Smooth muscle cell (in vitro differentiated cells): ENCODE results near the gene RIPOR3. TPM values are rescaled to one million over a fixed set of nuclear protein-coding genes. Genes with fewer than 3 reads are reported as not detected.

ENCODE experiments used
- DNase-seq: peaks from one replicate; lab custom pipeline; 2025; ENCODE audit not compliant: unreplicated experiment; lab: John Stamatoyannopoulos, UW
- H2AFZ ChIP-seq: fragments of 200-600 bp; sonication (generic); 2 replicates; pipeline ENCODE4 v1.6.0; 2016; ENCODE audit warnings: antibody characterized with exemption, low read depth, mild to moderate bottlenecking
- H3F3A ChIP-seq: fragments of 200-600 bp; sonication (generic); 2 replicates; pipeline ENCODE4 v1.6.0; 2017; ENCODE audit warnings: antibody characterized with exemption, low read depth
- H3K27ac ChIP-seq: fragments of 200-600 bp; sonication (generic); 2 replicates; pipeline ENCODE4 v1.5.1; 2016; ENCODE audit warnings: low read depth, mild to moderate bottlenecking
- H3K27me3 ChIP-seq: fragments of 200-600 bp; sonication (generic); 2 replicates; pipeline ENCODE4 v1.6.1; 2016; ENCODE audit warnings: low read depth, mild to moderate bottlenecking
- H3K36me3 ChIP-seq: fragments of 200-600 bp; sonication (generic); 2 replicates; pipeline ENCODE4 v1.5.1; 2016; ENCODE audit warnings: low read depth
- H3K4me1 ChIP-seq: fragments of 200-600 bp; sonication (generic); 2 replicates; pipeline ENCODE4 v1.5.1; 2016; ENCODE audit warnings: low read depth
- H3K4me2 ChIP-seq: fragments of 200-600 bp; sonication (generic); 2 replicates; pipeline ENCODE4 v1.6.0; 2016; ENCODE audit warnings: mild to moderate bottlenecking
- H3K4me3 ChIP-seq: fragments of 200-600 bp; sonication (generic); 2 replicates; pipeline ENCODE4 v1.5.1; 2016; ENCODE audit warnings: mild to moderate bottlenecking
- H3K79me2 ChIP-seq: fragments of 200-600 bp; sonication (generic); 2 replicates; pipeline ENCODE4 v1.6.0; 2016; ENCODE audit warnings: low read depth, mild to moderate bottlenecking
- H3K9ac ChIP-seq: fragments of 200-600 bp; sonication (generic); 2 replicates; pipeline ENCODE4 v1.6.0; 2016; ENCODE audit warnings: low read depth
- H3K9me3 ChIP-seq: fragments of 200-600 bp; sonication (generic); replicated peaks from 2 replicates; pipeline ENCODE4 v1.5.1; 2016; ENCODE audit warnings: low read depth
- H4K20me1 ChIP-seq: fragments of 200-600 bp; sonication (generic); 2 replicates; pipeline ENCODE4 v1.6.0; 2016; ENCODE audit warnings: low read depth
- WGBS: methylation state at CpG from one replicate; pipeline ENCODE4 v1.1.7; 2016; ENCODE audit warnings: low lambda C conversion rate; 5-methylcytosine and 5-hydroxymethylcytosine counted together
- polyA plus RNA-seq: library from polyadenylated mRNA; unstranded; fragments of >200 nt; fragmentation: Nextera tagmentation; extraction: Ambion mirVana; gene quantifications from 2 replicates; pipeline ENCODE4 v1.2.1, GENCODE V29; 2016
- total RNA-seq: library from RNA; depleted of rRNA; stranded (reverse); fragments of >200 nt; gene quantifications from 2 replicates; pipeline ENCODE4 v1.2.3, GENCODE V29; 2014
- TF ChIP-seq, protein P1 (sequence below): fragments of 200-600 bp; sonication (generic); IDR thresholded peaks from 2 replicates; pipeline ENCODE4 v1.5.1; 2017; ENCODE audit warnings: borderline replicate concordance, mild to moderate bottlenecking, antibody characterized with exemption; ENCODE audit not compliant: insufficient read depth, poor library complexity, severe bottlenecking

Gene RIPOR3
- total and polyA plus RNA-seq, 2 experiments from 2014 or later: 0.18 to 1.2 TPM

DNA sequence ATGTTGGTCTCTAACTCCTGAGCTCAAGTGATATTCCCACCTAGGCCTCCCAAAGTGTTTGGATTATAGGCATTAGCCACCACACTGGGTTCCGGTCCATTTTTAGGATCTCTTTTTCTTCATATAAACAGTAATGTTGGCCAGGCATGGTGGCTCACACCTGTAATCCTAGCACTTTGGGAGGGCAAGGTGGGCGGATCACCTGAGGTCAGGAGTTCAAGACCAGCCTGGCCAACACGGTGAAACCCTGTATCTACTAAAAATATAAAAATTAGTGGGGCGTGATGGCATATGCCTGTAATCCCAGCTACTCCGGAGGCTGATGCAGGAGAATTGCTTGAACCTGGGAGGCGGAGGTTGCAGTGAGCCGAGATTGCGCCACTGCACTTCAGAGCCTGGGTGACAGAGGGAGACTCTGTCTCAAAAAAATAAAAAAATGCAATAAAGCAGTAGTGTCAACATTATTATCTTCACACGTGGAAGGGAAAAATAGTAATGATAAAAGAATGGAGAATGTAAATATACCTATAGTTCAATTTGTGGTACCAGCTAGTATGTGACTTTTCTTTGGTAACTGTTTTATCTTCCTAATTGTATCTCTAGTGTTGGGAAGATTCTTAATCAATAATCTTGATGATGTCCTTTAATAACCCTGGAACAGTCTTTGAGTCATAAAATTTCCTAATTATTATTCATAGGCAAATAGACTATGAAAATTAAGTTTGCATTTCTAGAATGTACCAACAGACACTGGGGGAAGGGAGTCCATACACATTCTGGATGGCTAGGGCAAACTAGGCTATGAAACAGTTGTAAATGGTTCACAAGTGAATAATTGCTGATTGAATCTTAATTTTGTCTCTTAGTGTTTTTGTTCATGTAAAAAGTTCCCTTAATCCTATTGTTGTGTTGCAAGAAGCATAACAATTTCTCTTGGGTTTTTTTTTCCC is 43.7 kb upstream of the RIPOR3 start:
- Histone ChIP-seq H4K20me1 (no peaks in the 10 kb centered on the region), H3F3A (no peaks in the 10 kb centered on the region), H3K9ac (no peak overlapping the region), H3K36me3 (no peaks in the 10 kb centered on the region), H3K9me3 (no peaks in the 10 kb centered on the region), H3K79me2 (peaks cover 17% of the 10 kb centered on the region), H3K27me3 (peaks cover 13% of the 10 kb centered on the region), H2AFZ (no peak overlapping the region), H3K27ac (peak overlapping the region; percentile 49), H3K4me1 (peaks cover 37% of the 10 kb centered on the region), H3K4me2 (no peak overlapping the region), H3K4me3 (no peak overlapping the region)
- WGBS: 92% methylated on average over 9 of the region's 9 CpGs
- no peak for DNase-seq
- TF ChIP-seq, protein P1, sequence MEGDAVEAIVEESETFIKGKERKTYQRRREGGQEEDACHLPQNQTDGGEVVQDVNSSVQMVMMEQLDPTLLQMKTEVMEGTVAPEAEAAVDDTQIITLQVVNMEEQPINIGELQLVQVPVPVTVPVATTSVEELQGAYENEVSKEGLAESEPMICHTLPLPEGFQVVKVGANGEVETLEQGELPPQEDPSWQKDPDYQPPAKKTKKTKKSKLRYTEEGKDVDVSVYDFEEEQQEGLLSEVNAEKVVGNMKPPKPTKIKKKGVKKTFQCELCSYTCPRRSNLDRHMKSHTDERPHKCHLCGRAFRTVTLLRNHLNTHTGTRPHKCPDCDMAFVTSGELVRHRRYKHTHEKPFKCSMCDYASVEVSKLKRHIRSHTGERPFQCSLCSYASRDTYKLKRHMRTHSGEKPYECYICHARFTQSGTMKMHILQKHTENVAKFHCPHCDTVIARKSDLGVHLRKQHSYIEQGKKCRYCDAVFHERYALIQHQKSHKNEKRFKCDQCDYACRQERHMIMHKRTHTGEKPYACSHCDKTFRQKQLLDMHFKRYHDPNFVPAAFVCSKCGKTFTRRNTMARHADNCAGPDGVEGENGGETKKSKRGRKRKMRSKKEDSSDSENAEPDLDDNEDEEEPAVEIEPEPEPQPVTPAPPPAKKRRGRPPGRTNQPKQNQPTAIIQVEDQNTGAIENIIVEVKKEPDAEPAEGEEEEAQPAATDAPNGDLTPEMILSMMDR: no peak

DNA sequence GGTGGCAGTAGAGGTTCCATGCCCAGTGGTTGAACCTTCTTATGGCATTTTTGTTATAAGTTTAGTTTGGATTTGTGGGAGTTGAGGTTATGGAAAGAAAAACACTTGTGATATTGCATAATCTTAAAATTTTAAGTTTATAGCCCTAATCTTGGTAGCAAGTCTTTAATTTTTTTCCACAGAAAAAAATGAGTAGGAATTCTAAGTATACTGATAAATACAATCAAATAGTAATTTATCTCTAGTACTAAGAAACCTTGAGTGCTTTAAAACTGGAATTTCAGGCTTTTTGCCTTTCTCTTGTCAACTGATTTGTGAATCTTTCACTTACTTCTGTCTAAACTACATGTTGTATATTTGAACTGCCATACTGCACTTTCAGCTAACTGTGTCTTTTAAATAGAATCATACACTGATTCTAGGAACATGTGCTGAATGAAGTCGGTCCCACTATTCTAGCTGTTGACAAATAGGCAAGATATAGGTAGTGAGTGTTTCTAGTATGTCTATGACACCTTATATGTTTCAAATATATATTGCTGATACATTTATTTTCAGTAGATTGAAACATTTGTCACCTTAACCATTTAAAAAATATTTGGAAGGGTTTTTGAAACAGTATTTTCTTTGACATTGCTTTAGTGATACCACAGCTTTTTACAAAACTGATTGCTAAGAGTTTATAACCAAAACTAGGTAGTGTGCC is 42.5 kb upstream of the RIPOR3 start:
- H3K9ac ChIP-seq: no peak overlapping the region
- H3K36me3 ChIP-seq: no peaks in the 10 kb centered on the region
- peaks cover 13% of the 10 kb centered on the region for H3K27me3 ChIP-seq
- H3K27ac ChIP-seq: peak overlapping the region; percentile 10
- no peak for DNase-seq
- no peak overlapping the region for H2AFZ ChIP-seq
- peaks cover 32% of the 10 kb centered on the region for H3K4me1 ChIP-seq
- H3F3A ChIP-seq: no peaks in the 10 kb centered on the region
- peak overlapping the region; percentile 93 for H3K4me2 ChIP-seq
- H3K9me3 ChIP-seq: no peaks in the 10 kb centered on the region
- WGBS: 79% methylated on average over 1 of the region's 1 CpG
- H3K79me2 ChIP-seq: peaks cover 17% of the 10 kb centered on the region
- TF ChIP-seq, protein P1: no peak
- no peaks in the 10 kb centered on the region for H4K20me1 ChIP-seq
- peak overlapping the region; percentile 73 for H3K4me3 ChIP-seq

DNA sequence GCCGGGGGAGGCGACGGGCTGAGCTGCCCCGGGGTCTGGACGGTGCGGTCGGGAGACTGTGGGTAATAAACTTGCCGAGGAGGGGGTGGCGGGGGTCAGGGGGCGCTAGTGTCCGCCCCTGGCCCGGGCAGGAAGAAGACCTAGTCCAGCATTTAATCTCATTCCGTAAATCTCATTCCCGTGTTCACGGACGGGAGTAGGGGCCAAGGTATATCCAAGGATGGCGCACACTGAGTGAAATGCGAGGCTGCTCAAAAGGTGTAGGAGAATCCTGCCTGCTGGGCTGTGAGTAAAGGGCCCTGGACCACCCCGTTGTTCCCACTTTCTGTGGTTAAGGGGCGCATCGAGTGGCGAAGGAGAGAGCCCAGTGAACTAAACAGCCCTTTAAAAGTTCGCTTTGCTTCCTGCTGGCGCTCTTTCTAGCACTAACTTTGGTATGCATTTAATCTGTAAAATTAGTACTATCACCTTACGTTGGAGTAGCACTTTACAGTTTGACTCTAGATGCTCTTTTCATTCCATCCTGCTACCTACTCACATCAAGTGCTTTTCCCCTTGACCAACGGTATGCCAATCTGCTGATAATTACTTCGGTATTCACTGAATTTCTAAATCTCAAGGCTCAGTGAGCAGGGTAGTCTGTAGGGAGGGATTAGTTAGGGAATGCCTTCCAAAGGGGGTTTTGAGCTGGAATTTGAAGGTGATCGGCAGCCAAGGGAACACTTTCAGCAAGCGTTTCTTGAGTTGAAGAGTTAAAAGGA is 40.8 kb upstream of the RIPOR3 start:
- peaks cover 19% of the 10 kb centered on the region for H3K4me1 ChIP-seq
- TF ChIP-seq, protein P1: no peak
- H2AFZ ChIP-seq: peak overlapping the region; percentile 65
- H3K36me3 ChIP-seq: no peaks in the 10 kb centered on the region
- no peak for DNase-seq
- peak overlapping the region; percentile 30 for H3K27ac ChIP-seq
- no peaks in the 10 kb centered on the region for H3K9me3 ChIP-seq
- peak overlapping the region; percentile 73 for H3K9ac ChIP-seq
- H3K27me3 ChIP-seq: peaks cover 13% of the 10 kb centered on the region
- no peaks in the 10 kb centered on the region for H4K20me1 ChIP-seq
- H3K4me2 ChIP-seq: peak overlapping the region; percentile 93
- H3K4me3 ChIP-seq: peak overlapping the region; percentile 73
- H3K79me2 ChIP-seq: peaks cover 17% of the 10 kb centered on the region
- 4% methylated on average over 18 of the region's 29 CpGs for WGBS
- H3F3A ChIP-seq: peaks cover 5% of the 10 kb centered on the region
